ENCODE results near the gene SVEP1. TPM values are rescaled to one million over a fixed set of nuclear protein-coding genes. Genes with fewer than 3 reads are reported as not detected.

The SVEP1 gene
- total RNA-seq, 2 experiments from 2014 or later: not detected

- POLR2A ChIA-PET: no interaction called here
Measured at GRCh38 chr9:110520120-110520701, 59.3 kb downstream of the SVEP1 start.

GRCh38 chr9:110517483-110517882 lies 62.1 kb downstream of the SVEP1 start:
- Histone ChIP-seq H3K27ac (ENCODE audit: low read depth, low read length, poor library complexity, severe bottlenecking) (no peak overlapping the region), H3K4me3 (ENCODE audit: low read depth, low read length, poor library complexity, severe bottlenecking) (no peak overlapping the region), H3K36me3 (ENCODE audit: insufficient read depth, low read length) (no peaks in the 10 kb centered on the region), H3K9me2 (ENCODE audit: insufficient read depth, low read length) (no peaks in the 10 kb centered on the region), H3K4me2 (ENCODE audit: low read length) (no peak overlapping the region), H3K4me1 (ENCODE audit: insufficient read depth, low read length, poor library complexity, severe bottlenecking) (no peaks in the 10 kb centered on the region), H4K20me1 (ENCODE audit: insufficient read depth, low read length) (no peaks in the 10 kb centered on the region), H3K79me2 (ENCODE audit: insufficient read depth, low read depth, low read length) (no peaks in the 10 kb centered on the region), H2AFZ (ENCODE audit: low read length) (no peak overlapping the region), H3K9me3 (ENCODE audit: low read length) (no peaks in the 10 kb centered on the region)
- DNase-seq (ENCODE audit: low spot score): no peak
- intact Hi-C loops (cut with micrococcal nuclease; ENCODE audit: unreplicated experiment): no loop called here
- CTCF ChIA-PET (ENCODE audit: unreplicated experiment): no interaction called here
- TF ChIP-seq CTCF (conservative IDR thresholded peaks at IDR 0.05; ENCODE audit: low read length): no peak
- no peak for TF ChIP-seq EZH2phosphoT487 (IDR thresholded peaks at IDR 0.05; ENCODE audit: borderline replicate concordance, low read depth, low read length)
- POLR2A ChIA-PET: no interaction called here
- BruUV-seq (replicated peaks): no TSS peak

More at GRCh38 chr9:110520120-110520701, 59.3 kb downstream of the SVEP1 start:
- no TSS peak for BruUV-seq (replicated peaks)
- no peak overlapping the region for H3K27ac ChIP-seq (ENCODE audit: low read depth, low read length, poor library complexity, severe bottlenecking)
- H4K20me1 ChIP-seq (ENCODE audit: insufficient read depth, low read length): no peaks in the 10 kb centered on the region
- H3K79me2 ChIP-seq (ENCODE audit: insufficient read depth, low read depth, low read length): no peaks in the 10 kb centered on the region
- no peak overlapping the region for H2AFZ ChIP-seq (ENCODE audit: low read length)
- no peaks in the 10 kb centered on the region for H3K36me3 ChIP-seq (ENCODE audit: insufficient read depth, low read length)
- H3K4me2 ChIP-seq (ENCODE audit: low read length): no peak overlapping the region
- no peaks in the 10 kb centered on the region for H3K9me2 ChIP-seq (ENCODE audit: insufficient read depth, low read length)
- TF ChIP-seq EZH2phosphoT487 (IDR thresholded peaks at IDR 0.05; ENCODE audit: borderline replicate concordance, low read depth, low read length): no peak
- TF ChIP-seq CTCF (conservative IDR thresholded peaks at IDR 0.05; ENCODE audit: low read length): no peak
- no peak overlapping the region for H3K4me3 ChIP-seq (ENCODE audit: low read depth, low read length, poor library complexity, severe bottlenecking)
- CTCF ChIA-PET (ENCODE audit: unreplicated experiment): no interaction called here
- DNase-seq (ENCODE audit: low spot score): no peak
- no peaks in the 10 kb centered on the region for H3K4me1 ChIP-seq (ENCODE audit: insufficient read depth, low read length, poor library complexity, severe bottlenecking)
- H3K9me3 ChIP-seq (ENCODE audit: low read length): no peaks in the 10 kb centered on the region
- intact Hi-C loops (cut with micrococcal nuclease; ENCODE audit: unreplicated experiment): no loop called here

DNA sequence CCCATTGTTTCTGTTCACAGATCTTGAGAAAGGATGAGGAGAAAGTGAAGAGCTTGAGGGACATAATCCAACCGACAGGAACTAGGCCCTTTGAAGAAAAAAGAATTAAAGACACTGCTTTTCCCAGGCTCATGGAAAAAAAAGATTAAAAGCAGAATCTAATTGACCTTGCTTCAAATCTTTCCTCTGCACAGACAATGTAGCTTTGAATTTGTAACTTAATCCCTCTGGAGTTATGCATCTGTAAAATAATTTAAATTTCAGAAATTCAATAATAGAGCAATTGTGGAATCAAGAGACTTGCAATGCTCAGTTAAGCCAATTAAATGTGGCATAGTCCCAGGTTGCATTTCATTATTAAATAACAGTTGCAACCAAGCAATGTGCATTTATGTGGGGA lies 64.6 kb downstream of the SVEP1 start:
- no peak for TF ChIP-seq EZH2phosphoT487 (IDR thresholded peaks at IDR 0.05; ENCODE audit: borderline replicate concordance, low read depth, low read length)
- no peak for TF ChIP-seq CTCF (conservative IDR thresholded peaks at IDR 0.05; ENCODE audit: low read length)
- Histone ChIP-seq H3K4me3 (ENCODE audit: low read depth, low read length, poor library complexity, severe bottlenecking) (no peak overlapping the region), H3K4me1 (ENCODE audit: insufficient read depth, low read length, poor library complexity, severe bottlenecking) (no peaks in the 10 kb centered on the region), H2AFZ (ENCODE audit: low read length) (no peak overlapping the region), H4K20me1 (ENCODE audit: insufficient read depth, low read length) (no peaks in the 10 kb centered on the region), H3K27ac (ENCODE audit: low read depth, low read length, poor library complexity, severe bottlenecking) (no peak overlapping the region), H3K4me2 (ENCODE audit: low read length) (no peak overlapping the region), H3K36me3 (ENCODE audit: insufficient read depth, low read length) (no peaks in the 10 kb centered on the region), H3K9me2 (ENCODE audit: insufficient read depth, low read length) (no peaks in the 10 kb centered on the region), H3K79me2 (ENCODE audit: insufficient read depth, low read depth, low read length) (no peaks in the 10 kb centered on the region), H3K9me3 (ENCODE audit: low read length) (no peaks in the 10 kb centered on the region)
- no peak for DNase-seq (ENCODE audit: low spot score)
- ChIA-PET CTCF (ENCODE audit: unreplicated experiment) (no interaction called here), POLR2A (no interaction called here)
- intact Hi-C loops (cut with micrococcal nuclease; ENCODE audit: unreplicated experiment): no loop called here
- BruUV-seq (replicated peaks): no TSS peak
